Breast epithelium (tissue), 4 donors: ENCODE results near the gene PAXIP1. TPM values are rescaled to one million over a fixed set of nuclear protein-coding genes. Genes with fewer than 3 reads are reported as not detected.

Experiments
- DNase-seq, 2 donors: peaks; one replicate each; pipeline ENCODE4 v3.0.0-alpha.2; 2019; ENCODE audit warnings: low spot score in 2 of 2
- H3K27ac ChIP-seq, 2 donors: fragments of 200-600 bp; sonication (generic) in 1 of 2; one replicate each; pipeline ENCODE4 v1.5.1; 2016 to 2019; ENCODE audit warnings: mild to moderate bottlenecking in 1 of 2
- H3K27me3 ChIP-seq, 2 donors: fragments of 200-600 bp; sonication (generic) in 1 of 2; one replicate each; pipeline versions ENCODE4 v1.5.1 to v1.6.0; 2017 to 2019; ENCODE audit warnings: control low read depth in 1 of 2, mild to moderate bottlenecking in 1 of 2
- H3K36me3 ChIP-seq: fragments of 200-600 bp; one replicate; pipeline ENCODE4 v1.5.1; 2019
- H3K4me1 ChIP-seq, 2 donors: fragments of 200-600 bp; sonication (generic); one replicate each; pipeline ENCODE4 v1.5.1; 2016 to 2019; ENCODE audit warnings: control low read depth in 1 of 2
- H3K4me3 ChIP-seq, 3 donors: fragments of 200-600 bp; sonication (generic); 1 replicate in 2 of 3; 2 replicates in 1 of 3; pipeline ENCODE4 v1.5.1; 2016 to 2019; ENCODE audit warnings: mild to moderate bottlenecking in 3 of 3, moderate library complexity in 2 of 3
- H3K9me3 ChIP-seq, 2 donors: fragments of 200-600 bp; sonication (generic) in 1 of 2; one replicate each; pipeline ENCODE4 v1.5.1; 2016 to 2019; ENCODE audit warnings: control low read depth in 1 of 2
- CTCF ChIP-seq, 3 donors: fragments of 450-650 bp; IDR thresholded peaks; one replicate each; pipeline ENCODE4 v1.5.1; 2016 to 2017; ENCODE audit warnings: antibody characterized with exemption in 3 of 3, mild to moderate bottlenecking in 3 of 3, moderate library complexity in 3 of 3
- POLR2A ChIP-seq: fragments of 450-650 bp; IDR thresholded peaks from one replicate; pipeline ENCODE4 v1.6.1; 2016; ENCODE audit warnings: antibody characterized with exemption, mild to moderate bottlenecking, moderate library complexity
- POLR2AphosphoS5 ChIP-seq, 3 donors: sonication (generic); formaldehyde crosslinking; IDR thresholded peaks; one replicate each; pipeline ENCODE4 v1.6.1; 2017; ENCODE audit warnings: antibody characterized with exemption in 3 of 3
- intact Hi-C: fragments of 100-400 bp; cut with DNase I; formaldehyde crosslinking; loops from one replicate; pipeline ENCODE4 v1.15.1; 2023; ENCODE audit warnings: low total_unique reads
- total RNA-seq, 3 donors: library from RNA; depleted of rRNA; stranded (reverse); fragments of >200 nt; gene quantifications; one replicate each; pipeline ENCODE4 v1.1.0, GENCODE V29; 2016

Gene PAXIP1
- total RNA-seq, 3 donors from 2014 or later: 10.2 to 25.3 (median 14.1) TPM

GRCh38 chr7:154902600-154903082 lies 100.3 kb downstream of the PAXIP1 start:
- Histone ChIP-seq H3K4me3 (no peak overlapping the region), H3K27me3 (no peaks in the 10 kb centered on the region), H3K27ac (no peak overlapping the region), H3K4me1 (no peaks in the 10 kb centered on the region), H3K36me3 (no peaks in the 10 kb centered on the region), H3K9me3 (peaks cover 0 to 5% of the 10 kb centered on the region in 2 donors)
- no peak for DNase-seq
- no peak for TF ChIP-seq POLR2AphosphoS5 (IDR thresholded peaks at IDR 0.05)
- TF ChIP-seq CTCF (IDR thresholded peaks at IDR 0.05): no peak
- no peak for TF ChIP-seq POLR2A
- intact Hi-C loops: no loop called here

GRCh38 chr7:154899862-154900261 lies 103.1 kb downstream of the PAXIP1 start:
- no peak for DNase-seq
- Histone ChIP-seq H3K9me3 (no peaks in the 10 kb centered on the region), H3K4me3 (no peak overlapping the region), H3K4me1 (no peaks in the 10 kb centered on the region), H3K27ac (no peak overlapping the region), H3K36me3 (no peaks in the 10 kb centered on the region), H3K27me3 (no peaks in the 10 kb centered on the region)
- TF ChIP-seq POLR2AphosphoS5 (IDR thresholded peaks at IDR 0.05): no peak
- no peak for TF ChIP-seq POLR2A
- no peak for TF ChIP-seq CTCF (IDR thresholded peaks at IDR 0.05)
- intact Hi-C loops: no loop called here

- no peaks in the 10 kb centered on the region for H3K4me1 ChIP-seq
- no peak for DNase-seq
- TF ChIP-seq CTCF (IDR thresholded peaks at IDR 0.05): no peak
- no peak for TF ChIP-seq POLR2A
- TF ChIP-seq POLR2AphosphoS5 (IDR thresholded peaks at IDR 0.05): no peak
- H3K9me3 ChIP-seq: no peaks in the 10 kb centered on the region
- H3K27me3 ChIP-seq: no peaks in the 10 kb centered on the region
- intact Hi-C loops: no loop called here
- no peak overlapping the region for H3K4me3 ChIP-seq
- no peak overlapping the region for H3K27ac ChIP-seq
- H3K36me3 ChIP-seq: no peaks in the 10 kb centered on the region
Measured at GRCh38 chr7:154898973-154899855, 103.7 kb downstream of the PAXIP1 start.

- no peak overlapping the region for H3K27ac ChIP-seq
- TF ChIP-seq CTCF (IDR thresholded peaks at IDR 0.05) (no peak), POLR2AphosphoS5 (IDR thresholded peaks at IDR 0.05) (no peak), POLR2A (no peak)
Measured at GRCh38 chr7:154896076-154896475, 106.8 kb downstream of the PAXIP1 start.

More at GRCh38 chr7:154896076-154896475, 106.8 kb downstream of the PAXIP1 start:
- DNase-seq: no peak
- Histone ChIP-seq H3K27me3 (peaks cover 0 to 2% of the 10 kb centered on the region in 2 donors), H3K4me1 (no peaks in the 10 kb centered on the region), H3K36me3 (no peaks in the 10 kb centered on the region), H3K4me3 (no peak overlapping the region), H3K9me3 (no peaks in the 10 kb centered on the region)
- intact Hi-C loops: no loop called here

Other genes with a start within 250 kb of the PAXIP1 start
- gene HTR5A, start 67.2 kb upstream of the PAXIP1 start, total RNA-seq: not detected